ENCODE data around the gene MLYCD.

DNA sequence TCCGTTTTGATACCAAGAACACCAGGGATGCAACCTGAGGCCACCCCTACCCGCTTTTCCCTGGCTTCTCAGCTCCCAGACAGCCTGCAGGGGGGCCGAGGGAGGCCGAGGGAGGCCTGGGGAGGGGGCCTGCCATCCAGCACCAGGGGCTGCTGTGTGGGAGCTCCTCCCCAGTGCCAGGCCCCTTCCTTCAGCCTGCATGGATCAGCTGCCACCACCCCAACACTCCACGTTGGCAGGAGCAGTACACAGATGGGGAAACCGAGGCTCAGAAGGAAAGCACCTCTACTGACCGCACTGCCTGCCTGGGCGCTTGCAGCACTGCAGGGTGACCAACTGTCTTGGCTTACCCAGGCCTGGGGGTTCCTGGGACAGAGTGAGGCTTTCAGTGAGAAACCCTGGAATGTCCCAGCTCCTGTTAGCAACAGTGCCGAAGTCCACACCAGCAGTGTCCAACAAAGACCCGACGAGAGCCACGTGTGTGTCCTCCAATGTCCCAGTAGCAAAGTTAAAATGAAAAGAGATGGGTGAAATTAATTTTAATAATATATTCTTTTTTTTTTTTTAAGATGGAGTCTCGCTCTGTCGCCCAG lies 48.8 kb downstream of the MLYCD start:
- TF ChIP-seq CTCF (IDR thresholded peaks at IDR 0.05) (no peak), POLR2A (IDR thresholded peaks at IDR 0.05) (no peak)

Measured in uterus (tissue), 2 donors.